ENCODE measurements around the gene RPGR.

The RPGR gene, protein sequence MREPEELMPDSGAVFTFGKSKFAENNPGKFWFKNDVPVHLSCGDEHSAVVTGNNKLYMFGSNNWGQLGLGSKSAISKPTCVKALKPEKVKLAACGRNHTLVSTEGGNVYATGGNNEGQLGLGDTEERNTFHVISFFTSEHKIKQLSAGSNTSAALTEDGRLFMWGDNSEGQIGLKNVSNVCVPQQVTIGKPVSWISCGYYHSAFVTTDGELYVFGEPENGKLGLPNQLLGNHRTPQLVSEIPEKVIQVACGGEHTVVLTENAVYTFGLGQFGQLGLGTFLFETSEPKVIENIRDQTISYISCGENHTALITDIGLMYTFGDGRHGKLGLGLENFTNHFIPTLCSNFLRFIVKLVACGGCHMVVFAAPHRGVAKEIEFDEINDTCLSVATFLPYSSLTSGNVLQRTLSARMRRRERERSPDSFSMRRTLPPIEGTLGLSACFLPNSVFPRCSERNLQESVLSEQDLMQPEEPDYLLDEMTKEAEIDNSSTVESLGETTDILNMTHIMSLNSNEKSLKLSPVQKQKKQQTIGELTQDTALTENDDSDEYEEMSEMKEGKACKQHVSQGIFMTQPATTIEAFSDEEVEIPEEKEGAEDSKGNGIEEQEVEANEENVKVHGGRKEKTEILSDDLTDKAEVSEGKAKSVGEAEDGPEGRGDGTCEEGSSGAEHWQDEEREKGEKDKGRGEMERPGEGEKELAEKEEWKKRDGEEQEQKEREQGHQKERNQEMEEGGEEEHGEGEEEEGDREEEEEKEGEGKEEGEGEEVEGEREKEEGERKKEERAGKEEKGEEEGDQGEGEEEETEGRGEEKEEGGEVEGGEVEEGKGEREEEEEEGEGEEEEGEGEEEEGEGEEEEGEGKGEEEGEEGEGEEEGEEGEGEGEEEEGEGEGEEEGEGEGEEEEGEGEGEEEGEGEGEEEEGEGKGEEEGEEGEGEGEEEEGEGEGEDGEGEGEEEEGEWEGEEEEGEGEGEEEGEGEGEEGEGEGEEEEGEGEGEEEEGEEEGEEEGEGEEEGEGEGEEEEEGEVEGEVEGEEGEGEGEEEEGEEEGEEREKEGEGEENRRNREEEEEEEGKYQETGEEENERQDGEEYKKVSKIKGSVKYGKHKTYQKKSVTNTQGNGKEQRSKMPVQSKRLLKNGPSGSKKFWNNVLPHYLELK

DNA sequence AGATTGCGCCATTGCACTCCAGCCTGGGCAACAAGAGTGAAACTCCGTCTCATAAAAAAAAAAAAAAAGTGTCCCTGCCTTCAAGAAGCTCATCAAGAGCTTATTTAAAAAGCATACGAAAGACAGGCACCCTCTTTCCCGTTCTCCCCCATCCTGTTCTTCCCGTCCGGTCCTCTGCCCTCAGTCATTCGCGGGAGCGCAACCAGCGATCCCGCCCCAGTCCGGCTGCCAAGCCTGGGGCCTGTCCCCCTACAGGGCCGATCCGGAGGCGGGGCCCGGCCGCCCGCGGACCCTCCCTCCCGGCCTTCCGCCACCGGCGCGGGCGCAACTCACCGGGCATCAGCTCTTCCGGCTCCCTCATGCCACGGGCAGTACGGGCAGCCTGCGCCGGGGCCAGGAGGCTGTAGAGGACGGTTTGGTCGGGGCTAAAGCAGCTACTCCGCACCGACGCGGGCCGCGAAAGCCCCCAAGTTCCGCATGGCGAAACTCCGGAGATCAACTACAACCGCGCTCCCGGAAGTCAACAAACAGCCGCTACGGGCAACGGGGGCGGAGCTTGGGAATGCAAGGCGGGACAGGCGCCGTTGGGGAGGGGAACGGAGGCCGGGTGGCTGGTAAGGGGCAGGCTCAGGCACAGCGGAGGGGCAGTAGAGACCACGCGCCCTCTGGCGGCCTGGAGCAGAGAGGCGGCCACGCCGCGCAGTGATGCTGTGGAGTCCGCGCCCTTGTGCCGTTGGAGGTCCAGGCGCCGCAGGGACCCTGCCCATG, at the start of gene RPGR:
Gene RPGR (minus strand): TSS at position 503 of the 768 bp plus-strand sequence. CDS start 142 bp downstream, at position 361.
- DNase-seq (ENCODE audit: low spot score in 2 of 2): peak; percentile 89 to 98
- peak within 1 kb of the TSS; percentile 98 for H3K4me3 ChIP-seq
- in situ Hi-C loops (cut with MboI; ENCODE audit: low sequenced_read_pairs): no loop called here
- H3K36me3 ChIP-seq (replicated peaks): no peaks in the 10 kb centered on the region
- no peaks in the 10 kb centered on the region for H3K27me3 ChIP-seq (ENCODE audit: low read depth)
- H3K9me3 ChIP-seq: no peaks in the 10 kb centered on the region
- H3K4me1 ChIP-seq: peaks cover 7% of the 10 kb centered on the region

DNA sequence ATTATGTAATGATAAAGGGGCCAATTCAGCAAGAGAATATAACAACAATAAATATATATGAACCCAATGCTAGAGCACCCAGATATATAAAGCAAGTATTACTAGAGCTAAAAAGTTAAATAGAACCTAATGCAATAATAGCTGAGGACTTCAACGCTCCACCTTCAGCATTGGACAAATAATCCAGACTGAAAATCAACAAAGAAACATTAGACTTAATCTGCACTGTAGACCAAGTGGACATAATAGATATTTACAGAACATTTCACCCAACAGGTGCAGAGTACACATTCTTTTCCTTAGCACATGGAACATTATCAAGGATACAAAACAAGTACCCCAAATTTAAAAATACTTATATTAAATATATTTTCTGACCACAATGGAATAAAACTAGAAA, 49.4 kb upstream of the RPGR start:
- Histone ChIP-seq H3K27me3 (ENCODE audit: low read depth) (no peaks in the 10 kb centered on the region), H3K9me3 (no peaks in the 10 kb centered on the region), H3K4me1 (no peaks in the 10 kb centered on the region), H3K36me3 (replicated peaks) (no peaks in the 10 kb centered on the region), H3K4me3 (no peak overlapping the region)
- DNase-seq (ENCODE audit: low spot score in 2 of 2): no peak
- in situ Hi-C loops (cut with MboI; ENCODE audit: low sequenced_read_pairs): no loop called here

DNA sequence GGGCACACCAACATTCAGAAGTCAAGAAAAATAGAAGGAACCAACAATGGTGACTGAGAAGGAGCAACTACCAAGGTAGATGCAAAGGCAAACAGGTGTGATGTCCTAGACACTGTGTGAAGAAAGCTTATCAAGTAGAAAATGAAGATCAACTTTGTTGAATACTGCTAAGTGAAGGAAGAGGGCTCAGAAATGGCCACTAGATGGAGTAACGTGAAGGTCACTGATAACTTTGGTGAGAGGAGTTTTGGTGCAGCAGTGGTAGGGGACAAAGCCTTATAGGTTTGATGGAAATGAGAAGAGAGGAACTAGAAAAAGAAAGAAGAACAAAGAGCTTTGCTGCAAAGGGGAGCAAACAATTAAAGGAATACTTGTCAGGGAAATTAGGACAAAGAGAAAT, 48.6 kb upstream of the RPGR start:
- no peaks in the 10 kb centered on the region for H3K4me1 ChIP-seq
- H3K9me3 ChIP-seq: no peaks in the 10 kb centered on the region
- in situ Hi-C loops (cut with MboI; ENCODE audit: low sequenced_read_pairs): no loop called here
- DNase-seq (ENCODE audit: low spot score in 2 of 2): peak in 1 of 2 experiments; percentile 16
- H3K27me3 ChIP-seq (ENCODE audit: low read depth): no peaks in the 10 kb centered on the region
- H3K4me3 ChIP-seq: no peak overlapping the region
- no peaks in the 10 kb centered on the region for H3K36me3 ChIP-seq (replicated peaks)

GRCh38 chrX:38374431-38374830, 47.1 kb upstream of the RPGR start:
- Histone ChIP-seq H3K4me3 (no peak overlapping the region), H3K4me1 (no peaks in the 10 kb centered on the region), H3K27me3 (ENCODE audit: low read depth) (no peaks in the 10 kb centered on the region), H3K36me3 (replicated peaks) (no peaks in the 10 kb centered on the region), H3K9me3 (no peaks in the 10 kb centered on the region)
- DNase-seq (ENCODE audit: low spot score in 2 of 2): no peak
- in situ Hi-C loops (cut with MboI; ENCODE audit: low sequenced_read_pairs): no loop called here

DNA sequence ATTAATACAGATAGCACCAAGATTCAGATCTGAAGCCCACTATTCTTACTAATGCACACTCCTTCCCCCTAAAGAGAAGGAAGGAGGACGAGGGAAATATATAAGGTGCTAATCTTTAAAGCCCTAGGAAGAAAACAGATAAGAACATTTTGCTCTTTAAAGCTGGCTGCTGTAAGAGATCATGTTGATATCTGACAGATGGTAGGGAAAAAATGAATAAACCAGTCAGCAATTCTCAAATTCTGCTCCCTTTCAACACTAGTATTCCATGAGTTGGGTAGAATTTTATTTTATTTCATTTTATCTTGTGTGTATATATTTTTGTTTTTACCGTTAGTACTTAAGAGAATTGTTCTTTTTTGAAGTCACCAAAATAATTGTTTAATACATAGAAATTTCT, 44.3 kb upstream of the RPGR start:
- DNase-seq (ENCODE audit: low spot score in 2 of 2): no peak
- no peaks in the 10 kb centered on the region for H3K4me1 ChIP-seq
- in situ Hi-C loops (cut with MboI; ENCODE audit: low sequenced_read_pairs): no loop called here
- H3K36me3 ChIP-seq (replicated peaks): no peaks in the 10 kb centered on the region
- H3K27me3 ChIP-seq (ENCODE audit: low read depth): no peaks in the 10 kb centered on the region
- H3K9me3 ChIP-seq: no peaks in the 10 kb centered on the region
- no peak overlapping the region for H3K4me3 ChIP-seq

DNA sequence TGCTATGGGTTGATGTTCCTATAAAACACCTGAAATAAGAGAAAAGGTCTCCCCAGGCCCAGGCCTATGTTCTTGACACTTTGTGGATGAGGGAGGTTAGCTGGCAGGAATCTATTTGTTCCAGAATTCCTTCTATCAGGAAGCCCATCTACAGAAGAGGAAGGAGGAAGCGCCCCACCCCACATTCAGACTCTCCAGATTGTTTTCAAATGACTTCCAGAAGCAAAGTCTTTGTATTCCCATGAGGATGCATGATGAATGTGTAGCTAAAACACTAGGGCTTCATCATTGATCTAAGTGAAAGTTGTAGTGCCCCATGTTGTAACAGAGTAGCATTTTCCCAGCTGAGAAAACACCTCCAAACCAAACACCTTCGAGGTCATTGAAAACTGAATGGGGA, 41.5 kb upstream of the RPGR start:
- Histone ChIP-seq H3K9me3 (no peaks in the 10 kb centered on the region), H3K27me3 (ENCODE audit: low read depth) (peaks cover 2% of the 10 kb centered on the region; the same call in 1 of the 2 replicates), H3K4me1 (no peaks in the 10 kb centered on the region), H3K36me3 (replicated peaks) (no peaks in the 10 kb centered on the region), H3K4me3 (no peak overlapping the region)
- in situ Hi-C loops (cut with MboI; ENCODE audit: low sequenced_read_pairs): no loop called here
- DNase-seq (ENCODE audit: low spot score in 2 of 2): no peak

- DNase-seq (ENCODE audit: low spot score in 2 of 2): no peak
- Histone ChIP-seq H3K9me3 (no peaks in the 10 kb centered on the region), H3K4me1 (no peaks in the 10 kb centered on the region), H3K36me3 (replicated peaks) (no peaks in the 10 kb centered on the region), H3K4me3 (no peak overlapping the region), H3K27me3 (ENCODE audit: low read depth) (peaks cover 2% of the 10 kb centered on the region; the same call in 1 of the 2 replicates)
- in situ Hi-C loops (cut with MboI; ENCODE audit: low sequenced_read_pairs): no loop called here
Observed at GRCh38 chrX:38365954-38366353, 38.6 kb upstream of the RPGR start.

GRCh38 chrX:38363046-38363445, 35.7 kb upstream of the RPGR start:
- Histone ChIP-seq H3K4me1 (no peaks in the 10 kb centered on the region), H3K36me3 (replicated peaks) (no peaks in the 10 kb centered on the region), H3K9me3 (no peaks in the 10 kb centered on the region), H3K27me3 (ENCODE audit: low read depth) (peaks cover 2% of the 10 kb centered on the region; the same call in 1 of the 2 replicates), H3K4me3 (no peak overlapping the region)
- DNase-seq (ENCODE audit: low spot score in 2 of 2): no peak
- in situ Hi-C loops (cut with MboI; ENCODE audit: low sequenced_read_pairs): no loop called here

DNA sequence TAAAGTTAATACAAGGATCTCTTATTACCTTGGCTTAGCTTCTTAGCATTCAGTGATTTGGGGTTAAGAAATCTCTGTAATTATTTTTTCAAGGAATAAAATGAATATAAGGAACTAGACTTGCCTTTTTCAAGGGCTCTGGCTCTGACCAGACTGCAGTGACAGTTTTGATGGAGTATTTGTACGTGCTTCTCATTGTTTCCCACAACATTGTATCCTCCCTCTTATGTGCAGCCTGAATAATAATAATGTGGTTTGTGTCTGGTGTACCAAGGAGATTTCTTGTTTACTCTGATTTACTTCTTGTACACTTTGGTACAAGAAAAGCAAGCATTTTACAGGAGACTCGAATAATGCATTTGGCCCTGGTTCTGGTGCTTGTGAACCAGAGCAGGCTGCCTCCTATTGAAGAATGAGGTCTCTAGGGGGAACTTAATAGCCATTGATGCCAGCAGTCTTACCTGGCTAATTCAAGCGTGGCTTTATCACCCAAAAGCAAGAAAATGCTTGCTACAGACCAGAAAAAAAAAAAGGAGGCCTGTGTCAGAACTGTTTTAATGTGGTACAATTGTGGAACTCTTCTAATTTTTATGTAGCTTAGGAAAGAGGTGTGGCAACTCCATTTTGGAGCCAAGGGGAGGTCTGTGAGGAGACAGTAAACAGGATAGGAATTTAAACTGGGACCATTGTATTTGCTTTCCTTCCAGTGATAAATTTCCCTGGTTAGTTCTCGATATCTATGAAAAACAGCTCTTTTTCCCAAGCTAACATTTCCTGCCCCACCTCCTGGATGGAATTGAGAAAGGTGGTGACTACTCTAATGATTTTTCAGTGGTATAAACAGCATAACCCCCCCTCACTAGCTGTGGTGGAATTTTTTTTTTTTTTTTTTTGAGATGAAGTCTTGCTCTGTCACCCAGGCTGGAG, 30.7 kb upstream of the RPGR start:
- in situ Hi-C loops (cut with MboI; ENCODE audit: low sequenced_read_pairs): no loop called here
- no peaks in the 10 kb centered on the region for H3K9me3 ChIP-seq
- no peak for DNase-seq (ENCODE audit: low spot score in 2 of 2)
- H3K4me1 ChIP-seq: no peaks in the 10 kb centered on the region
- H3K4me3 ChIP-seq: no peak overlapping the region
- H3K27me3 ChIP-seq (ENCODE audit: low read depth): no peaks in the 10 kb centered on the region
- H3K36me3 ChIP-seq (replicated peaks): no peaks in the 10 kb centered on the region

DNA sequence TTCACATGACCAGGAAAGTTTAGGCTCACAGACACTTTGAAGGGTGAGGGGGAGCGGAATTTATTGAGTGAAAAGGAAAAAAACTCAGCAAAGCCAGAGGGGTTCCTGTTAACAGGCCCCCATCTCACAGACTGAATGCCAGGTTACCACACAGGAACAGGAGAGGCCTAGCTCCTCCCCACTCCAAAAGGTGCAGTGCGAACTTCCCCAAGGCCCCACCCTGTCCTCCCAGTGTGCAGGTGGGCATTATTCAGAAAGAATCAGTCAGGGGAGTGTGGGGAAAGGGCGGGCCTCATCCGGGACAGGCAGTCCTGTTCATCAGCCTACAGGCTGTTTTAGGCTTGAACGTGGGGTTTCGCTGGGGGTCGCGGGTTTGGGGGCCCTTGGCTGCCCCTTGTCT, 29.1 kb upstream of the RPGR start:
- Histone ChIP-seq H3K9me3 (no peaks in the 10 kb centered on the region), H3K36me3 (replicated peaks) (no peaks in the 10 kb centered on the region), H3K4me3 (no peak overlapping the region), H3K4me1 (no peaks in the 10 kb centered on the region), H3K27me3 (ENCODE audit: low read depth) (no peaks in the 10 kb centered on the region)
- no peak for DNase-seq (ENCODE audit: low spot score in 2 of 2)
- in situ Hi-C loops (cut with MboI; ENCODE audit: low sequenced_read_pairs): no loop called here

DNA sequence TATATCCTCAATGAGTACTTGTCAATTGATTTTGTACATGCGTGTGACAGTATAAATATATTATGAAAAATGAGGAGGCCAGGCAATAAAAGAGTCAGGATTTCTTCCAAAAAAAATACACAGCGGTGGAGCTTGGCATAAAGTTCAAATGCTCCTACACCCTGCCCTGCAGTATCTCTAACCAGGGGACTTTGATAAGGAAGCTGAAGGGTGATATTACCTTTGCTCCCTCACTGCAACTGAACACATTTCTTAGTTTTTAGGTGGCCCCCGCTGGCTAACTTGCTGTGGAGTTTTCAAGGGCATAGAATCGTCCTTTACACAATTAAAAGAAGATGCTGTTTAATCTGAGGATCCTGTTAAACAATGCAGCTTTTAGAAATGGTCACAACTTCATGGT, 25.1 kb upstream of the RPGR start, which contains the start of gene OTC:
Gene OTC (plus strand): TSS at position 243 of the 400 bp plus-strand sequence. CDS start 93 bp downstream, at position 336.
- no peak for DNase-seq (ENCODE audit: low spot score in 2 of 2)
- no peaks in the 10 kb centered on the region for H3K36me3 ChIP-seq (replicated peaks)

DNA sequence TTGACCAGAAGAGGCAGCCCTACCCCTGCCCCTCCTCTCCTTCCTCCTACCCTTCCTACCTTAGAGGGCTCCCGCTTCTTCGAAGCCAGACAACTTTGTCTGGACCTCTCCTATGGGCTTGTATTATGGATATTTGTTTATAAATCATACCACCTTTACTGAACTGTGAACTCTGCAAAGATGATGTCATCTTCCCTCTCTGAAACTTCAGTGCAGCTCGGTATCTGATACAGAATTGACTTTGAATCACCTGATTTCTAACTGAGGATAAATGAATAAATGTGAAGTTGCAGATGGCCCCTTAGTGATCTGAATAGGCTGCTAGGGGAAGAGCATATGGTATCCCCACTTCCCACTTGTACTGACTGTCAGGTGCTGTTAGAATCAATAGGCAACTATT, 24.0 kb upstream of the RPGR start:
- DNase-seq (ENCODE audit: low spot score in 2 of 2): no peak
- H3K9me3 ChIP-seq: no peaks in the 10 kb centered on the region

More for the DNA sequence above, 25.1 kb upstream of the RPGR start, which contains the start of gene OTC:
- H3K9me3 ChIP-seq: no peaks in the 10 kb centered on the region
- no peaks in the 10 kb centered on the region for H3K4me1 ChIP-seq
- H3K27me3 ChIP-seq (ENCODE audit: low read depth): no peaks in the 10 kb centered on the region
- in situ Hi-C loops (cut with MboI; ENCODE audit: low sequenced_read_pairs): no loop called here
- no peak within 1 kb of the TSS for H3K4me3 ChIP-seq

More for the DNA sequence above, 24.0 kb upstream of the RPGR start:
- Histone ChIP-seq H3K36me3 (replicated peaks) (no peaks in the 10 kb centered on the region), H3K4me3 (no peak overlapping the region), H3K4me1 (no peaks in the 10 kb centered on the region), H3K27me3 (ENCODE audit: low read depth) (peaks cover 2% of the 10 kb centered on the region; the same call in 1 of the 2 replicates)
- in situ Hi-C loops (cut with MboI; ENCODE audit: low sequenced_read_pairs): no loop called here

Data from HAP-1 (cell line).